Suprapubic skin (tissue), 4 donors: ENCODE data around the gene CCDC126. TPM values are rescaled to one million over a fixed set of nuclear protein-coding genes. Genes with fewer than 3 reads are reported as not detected.

Experiments
- DNase-seq, 2 donors: peaks; one replicate each; pipeline ENCODE4 v3.0.0-alpha.2; 2019; ENCODE audit warnings: low spot score in 2 of 2
- H3K27ac ChIP-seq: fragments of 200-600 bp; sonication (generic); one replicate; pipeline ENCODE4 v1.5.1; 2019
- H3K27me3 ChIP-seq: fragments of 200-600 bp; sonication (generic); one replicate; pipeline ENCODE4 v1.5.1; 2019
- H3K36me3 ChIP-seq: fragments of 200-600 bp; sonication (generic); one replicate; pipeline ENCODE4 v1.5.1; 2019
- H3K4me1 ChIP-seq: fragments of 200-600 bp; sonication (generic); one replicate; pipeline ENCODE4 v1.5.1; 2019
- H3K4me3 ChIP-seq: fragments of 200-600 bp; sonication (generic); one replicate; pipeline ENCODE4 v1.5.1; 2019; ENCODE audit warnings: mild to moderate bottlenecking
- H3K9me3 ChIP-seq: fragments of 200-600 bp; sonication (generic); one replicate; pipeline ENCODE4 v1.5.1; 2019
- CTCF ChIP-seq, 2 donors: fragments of 200-600 bp in 1 of 2; fragments of 450-650 bp in 1 of 2; sonication (generic) in 1 of 2; IDR thresholded peaks; one replicate each; pipeline ENCODE4 v1.5.1; 2016 to 2019; ENCODE audit warnings: antibody characterized with exemption in 2 of 2, mild to moderate bottlenecking in 1 of 2, moderate library complexity in 1 of 2
- EP300 ChIP-seq: sonication (generic); formaldehyde crosslinking; IDR thresholded peaks from one replicate; pipeline ENCODE4 v1.6.1; 2017; ENCODE audit warnings: antibody characterized with exemption
- POLR2A ChIP-seq, 2 donors: fragments of 450-650 bp; IDR thresholded peaks; one replicate each; pipeline ENCODE4 v1.6.1; 2017; ENCODE audit warnings: antibody characterized with exemption in 2 of 2, mild to moderate bottlenecking in 2 of 2, moderate library complexity in 2 of 2
- POLR2AphosphoS5 ChIP-seq, 3 donors: sonication (generic); formaldehyde crosslinking; IDR thresholded peaks; one replicate each; pipeline ENCODE4 v1.6.1; 2017; ENCODE audit warnings: antibody characterized with exemption in 3 of 3
- WGBS: methylation state at CpG from one replicate; pipeline ENCODE4 v1.1.5; 2018; 5-methylcytosine and 5-hydroxymethylcytosine counted together
- total RNA-seq, 4 donors: library from RNA; depleted of rRNA; stranded (reverse); fragments of >200 nt; gene quantifications; one replicate each; pipeline ENCODE4 v1.1.0, GENCODE V29; 2016

CCDC126 gene
- total RNA-seq, 4 donors from 2014 or later = 7.1 to 25.4 (median 11.5) TPM

- Histone ChIP-seq H3K36me3 (no peaks in the 10 kb centered on the region), H3K27ac (peak overlapping the region; percentile 72), H3K4me3 (peak overlapping the region; percentile 7), H3K9me3 (no peaks in the 10 kb centered on the region), H3K27me3 (no peaks in the 10 kb centered on the region), H3K4me1 (peaks cover 12% of the 10 kb centered on the region)
- DNase-seq = no peak
- WGBS = 35% methylated on average over 3 of the region's 3 CpGs
- TF ChIP-seq EP300 = no peak
- TF ChIP-seq CTCF (IDR thresholded peaks at IDR 0.05) = no peak
- TF ChIP-seq POLR2A (IDR thresholded peaks at IDR 0.05) = no peak
- no peak for TF ChIP-seq POLR2AphosphoS5 (IDR thresholded peaks at IDR 0.05)
Observed at GRCh38 chr7:23685731-23686130, 88.5 kb downstream of the CCDC126 start.

GRCh38 chr7:23687011-23687410 lies 89.8 kb downstream of the CCDC126 start:
- H3K9me3 ChIP-seq = no peaks in the 10 kb centered on the region

GRCh38 chr7:23689165-23689564 lies 92.0 kb downstream of the CCDC126 start:
- DNase-seq = no peak
- peaks cover 21% of the 10 kb centered on the region for H3K36me3 ChIP-seq
- H3K9me3 ChIP-seq = no peaks in the 10 kb centered on the region
- H3K27ac ChIP-seq = no peak overlapping the region
- H3K4me1 ChIP-seq = peaks cover 6% of the 10 kb centered on the region
- H3K27me3 ChIP-seq = no peaks in the 10 kb centered on the region
- H3K4me3 ChIP-seq = no peak overlapping the region
- WGBS = 81% methylated on average over 4 of the region's 4 CpGs
- no peak for TF ChIP-seq CTCF (IDR thresholded peaks at IDR 0.05)

More at GRCh38 chr7:23687011-23687410, 89.8 kb downstream of the CCDC126 start:
- Histone ChIP-seq H3K4me3 (no peak overlapping the region), H3K4me1 (peaks cover 6% of the 10 kb centered on the region), H3K27me3 (no peaks in the 10 kb centered on the region), H3K27ac (no peak overlapping the region), H3K36me3 (peaks cover 5% of the 10 kb centered on the region)
- 60% methylated on average over 2 of the region's 2 CpGs for WGBS
- DNase-seq = no peak
- TF ChIP-seq EP300 = no peak
- no peak for TF ChIP-seq POLR2A (IDR thresholded peaks at IDR 0.05)

- no peak for DNase-seq
- Histone ChIP-seq H3K9me3 (no peaks in the 10 kb centered on the region), H3K27ac (no peak overlapping the region), H3K27me3 (no peaks in the 10 kb centered on the region), H3K4me1 (no peaks in the 10 kb centered on the region), H3K36me3 (peaks cover 25% of the 10 kb centered on the region), H3K4me3 (no peak overlapping the region)
- no peak for TF ChIP-seq POLR2AphosphoS5 (IDR thresholded peaks at IDR 0.05)
- no peak for TF ChIP-seq POLR2A (IDR thresholded peaks at IDR 0.05)
- TF ChIP-seq EP300 = no peak
- no peak for TF ChIP-seq CTCF (IDR thresholded peaks at IDR 0.05)
- WGBS = 79% methylated on average over 4 of the region's 4 CpGs
Observed at GRCh38 chr7:23691320-23691719, 94.1 kb downstream of the CCDC126 start.

GRCh38 chr7:23693224-23693623 lies 96.0 kb downstream of the CCDC126 start:
- H3K9me3 ChIP-seq = no peaks in the 10 kb centered on the region
- no peak for TF ChIP-seq POLR2A (IDR thresholded peaks at IDR 0.05)
- TF ChIP-seq EP300 = no peak
- TF ChIP-seq CTCF (IDR thresholded peaks at IDR 0.05) = no peak
- TF ChIP-seq POLR2AphosphoS5 (IDR thresholded peaks at IDR 0.05) = no peak
- DNase-seq = no peak
- no peak overlapping the region for H3K27ac ChIP-seq
- H3K36me3 ChIP-seq = peaks cover 25% of the 10 kb centered on the region
- no peaks in the 10 kb centered on the region for H3K4me1 ChIP-seq
- H3K27me3 ChIP-seq = no peaks in the 10 kb centered on the region
- H3K4me3 ChIP-seq = no peak overlapping the region

Other genes with a start within 250 kb of the CCDC126 start
- 1 to 10 TPM in 1 of 4 donors, under 1 TPM in 1, not detected in 2; 0.47 to 1.9 TPM for gene IGF2BP3, start 126.9 kb upstream of the CCDC126 start, total RNA-seq
- 100 to 1,000 TPM in 1 of 4 donors, 10 to 100 TPM in 3; 36.3 to 119 (median 45.2) TPM for gene TRA2A, start 65.4 kb upstream of the CCDC126 start, total RNA-seq
- gene FAM221A, start 82.8 kb downstream of the CCDC126 start, total RNA-seq = 10 to 100 TPM in 2 of 4 donors, 1 to 10 TPM in 2; 4.8 to 14.6 (median 12.0) TPM
- gene STK31, start 112.8 kb downstream of the CCDC126 start, total RNA-seq = 1 to 10 TPM in 1 of 4 donors, under 1 TPM in 1, not detected in 2; 0.91 to 1.0 TPM